H1 (cell line): ENCODE data around the gene CSNK1G2. TPM values are rescaled to one million over a fixed set of nuclear protein-coding genes. Genes with fewer than 3 reads are reported as not detected.
A peak's percentile ranks its signal among the peaks of the same experiment; 100 is the strongest.

ENCODE experiments used
- CTCF ChIA-PET: fragments of 300-600 bp; sonication (Branson Sonifier 250); formaldehyde crosslinking; loops from one replicate; lab custom pipeline; 2021; ENCODE audit not compliant: partially characterized antibody; lab: Charles Lee
- POLR2A ChIA-PET: fragments of 300-600 bp; sonication (Branson Sonifier 250); formaldehyde crosslinking; loops from one replicate; lab custom pipeline; 2021; ENCODE audit warnings: inconsistent platforms; ENCODE audit not compliant: partially characterized antibody; lab: Charles Lee
- DNase-seq, 2 experiments: peaks; one replicate each; pipeline versions ENCODE4 v3.0.0 to v3.0.0-alpha.2; 2010 to 2022; ENCODE audit warnings: low spot score in 2 of 2, low read depth in 1 of 2, mixed read lengths in 1 of 2
- FAIRE-seq: peaks from 2 replicates; lab custom pipeline; 2011; peaks lifted over from hg19 to GRCh38; lab: Jason Lieb, UNC
- H2AFZ ChIP-seq: 2 replicates; pipeline ENCODE4 v1.8.1; 2012; ENCODE audit warnings: low read length, inconsistent platforms
- H2AK5ac ChIP-seq: 2 replicates; pipeline ENCODE4 v1.6.1; 2013; ENCODE audit warnings: low read depth, low read length
- H2BK120ac ChIP-seq: replicated peaks from 2 replicates; pipeline ENCODE3; 2013; ENCODE audit warnings: low read depth, low read length, inconsistent platforms
- H2BK12ac ChIP-seq: 2 replicates; pipeline ENCODE4 v1.6.1; 2013; ENCODE audit warnings: low read depth, low read length
- H2BK15ac ChIP-seq: 2 replicates; pipeline ENCODE4 v1.6.1; 2013; ENCODE audit warnings: low read length
- H2BK20ac ChIP-seq: 2 replicates; pipeline ENCODE4 v1.6.1; 2013; ENCODE audit warnings: low read length
- H2BK5ac ChIP-seq: 2 replicates; pipeline ENCODE4 v1.6.1; 2013; ENCODE audit warnings: low read depth, low read length
- H3K14ac ChIP-seq: 2 replicates; pipeline ENCODE4 v1.6.1; 2013; ENCODE audit warnings: inconsistent platforms; ENCODE audit not compliant: insufficient read length
- H3K18ac ChIP-seq: 2 replicates; pipeline ENCODE4 v1.6.1; 2013; ENCODE audit warnings: low read length; ENCODE audit errors: extremely low read depth
- H3K23ac ChIP-seq: 2 replicates; pipeline ENCODE4 v1.6.1; 2013; ENCODE audit warnings: inconsistent platforms; ENCODE audit not compliant: insufficient read length
- H3K23me2 ChIP-seq: 2 replicates; pipeline ENCODE4 v1.6.1; 2013; ENCODE audit warnings: low read depth, low read length
- H3K27ac ChIP-seq: 2 replicates; pipeline ENCODE4 v1.6.1; 2011; ENCODE audit warnings: low read depth, low read length, inconsistent platforms
- H3K27me3 ChIP-seq, 4 experiments: replicated peaks in 1 of 4; 1 replicate in 1 of 4; 2 replicates in 3 of 4; pipeline versions ENCODE4 v1.6.1 to v1.8.1; 2011 to 2013; ENCODE audit warnings: low read length in 3 of 4, mild to moderate bottlenecking in 3 of 4, inconsistent platforms in 2 of 4, mixed read lengths in 2 of 4, moderate library complexity in 1 of 4; ENCODE audit not compliant: control insufficient read depth in 3 of 4, insufficient read depth in 3 of 4; ENCODE audit errors: extremely low read depth in 1 of 4
- H3K36me3 ChIP-seq, 4 experiments: 2 replicates each; pipeline versions ENCODE4 v1.6.1 to v1.8.1; 2011 to 2013; ENCODE audit warnings: mild to moderate bottlenecking in 4 of 4, low read length in 3 of 4, moderate library complexity in 2 of 4, control low read depth in 1 of 4, inconsistent platforms in 1 of 4; ENCODE audit not compliant: insufficient read depth in 4 of 4, control insufficient read depth in 2 of 4
- H3K4ac ChIP-seq: replicated peaks from 2 replicates; pipeline ENCODE3; 2013; ENCODE audit warnings: low read length, low read depth, mixed read lengths, inconsistent platforms; ENCODE audit not compliant: insufficient read length
- H3K4me1 ChIP-seq, 4 experiments: replicated peaks in 1 of 4; 1 replicate in 1 of 4; 2 replicates in 3 of 4; pipeline versions ENCODE4 v1.6.1 to v1.8.1; 2011 to 2013; ENCODE audit warnings: low read length in 3 of 4, inconsistent platforms in 2 of 4, mixed read lengths in 1 of 4; ENCODE audit not compliant: insufficient read depth in 4 of 4, control insufficient read depth in 3 of 4
- H3K4me2 ChIP-seq, 2 experiments: 2 replicates each; pipeline versions ENCODE4 v1.6.1 to v1.8.1; 2011 to 2013; ENCODE audit warnings: low read depth in 2 of 2, low read length in 2 of 2, control low read depth in 1 of 2, inconsistent platforms in 1 of 2, mild to moderate bottlenecking in 1 of 2; ENCODE audit not compliant: insufficient read depth in 1 of 2
- H3K4me3 ChIP-seq, 4 experiments: fragments of 200-600, 300-600 bp in 1 of 4; sonication (generic), shearing (Covaris generic), sonication (Bioruptor Twin) in 1 of 4; 2 replicates each; pipeline versions ENCODE4 v1.5.1 to v1.8.1; 2011 to 2016; ENCODE audit warnings: low read length in 4 of 4, low read depth in 3 of 4, control low read depth in 2 of 4, inconsistent platforms in 2 of 4, mild to moderate bottlenecking in 2 of 4, mixed read lengths in 1 of 4, moderate library complexity in 1 of 4; ENCODE audit not compliant: insufficient read depth in 2 of 4; ENCODE audit errors: extremely low read depth in 1 of 4
- H3K56ac ChIP-seq: replicated peaks from 2 replicates; pipeline ENCODE3; 2013; ENCODE audit warnings: low read depth, mild to moderate bottlenecking, mixed read lengths, low read length, inconsistent platforms; ENCODE audit not compliant: insufficient read length
- H3K79me1 ChIP-seq: 2 replicates; pipeline ENCODE4 v1.6.1; 2013; ENCODE audit warnings: low read depth, low read length, control low read depth
- H3K79me2 ChIP-seq, 2 experiments: 2 replicates each; pipeline versions ENCODE4 v1.6.1 to v1.8.1; 2012 to 2013; ENCODE audit warnings: low read length in 2 of 2, mild to moderate bottlenecking in 2 of 2, inconsistent platforms in 1 of 2; ENCODE audit not compliant: insufficient read depth in 2 of 2, control insufficient read depth in 1 of 2
- H3K9ac ChIP-seq, 4 experiments: replicated peaks in 1 of 4; 1 replicate in 1 of 4; 2 replicates in 3 of 4; pipeline versions ENCODE4 v1.6.1 to v1.8.1; 2011 to 2013; ENCODE audit warnings: low read depth in 3 of 4, low read length in 3 of 4, control low read depth in 2 of 4, mild to moderate bottlenecking in 2 of 4, moderate library complexity in 2 of 4, inconsistent platforms in 1 of 4; ENCODE audit errors: extremely low read depth in 1 of 4
- H3K9me3 ChIP-seq, 2 experiments: 2 replicates each; pipeline versions ENCODE4 v1.6.1 to v1.8.1; 2012 to 2013; ENCODE audit warnings: mild to moderate bottlenecking in 2 of 2, moderate library complexity in 2 of 2, control low read depth in 1 of 2, inconsistent platforms in 1 of 2, low read depth in 1 of 2, low read length in 1 of 2, mixed read lengths in 1 of 2; ENCODE audit not compliant: insufficient read depth in 2 of 2
- H4K20me1 ChIP-seq, 2 experiments: replicated peaks in 1 of 2; 2 replicates each; pipeline versions ENCODE3 to v1.8.1; 2011 to 2013; ENCODE audit warnings: inconsistent platforms in 2 of 2, low read length in 2 of 2, mild to moderate bottlenecking in 1 of 2; ENCODE audit not compliant: insufficient read depth in 2 of 2, control insufficient read depth in 1 of 2
- H4K5ac ChIP-seq: 2 replicates; pipeline ENCODE4 v1.6.1; 2013; ENCODE audit warnings: low read length, low read depth, mixed read lengths, inconsistent platforms; ENCODE audit not compliant: insufficient read length
- H4K8ac ChIP-seq: 2 replicates; pipeline ENCODE4 v1.8.0; 2013; ENCODE audit warnings: mild to moderate bottlenecking, moderate library complexity, low read length, inconsistent platforms; ENCODE audit not compliant: insufficient read depth; ENCODE audit errors: extremely low read depth
- H4K91ac ChIP-seq: replicated peaks from 2 replicates; pipeline ENCODE3; 2013; ENCODE audit warnings: low read length, mixed read lengths, inconsistent platforms; ENCODE audit not compliant: insufficient read length
- KDM4A ChIP-seq: IDR thresholded peaks from one replicate; pipeline ENCODE4 v1.7.1; 2012; ENCODE audit warnings: low read depth, mild to moderate bottlenecking, moderate library complexity, low read length, inconsistent platforms; ENCODE audit not compliant: severe bottlenecking
- PHF8 ChIP-seq: fragments of 200-600 bp; sonication (generic); conservative IDR thresholded peaks from 2 replicates; pipeline ENCODE4 v1.7.1; 2012; ENCODE audit warnings: low read depth, mild to moderate bottlenecking, inconsistent platforms, low read length, moderate library complexity
- WGBS, 2 experiments: shearing (Covaris generic) in 1 of 2; methylation state at CpG; one replicate each; pipeline versions ENCODE4 v1.1.6 to v1.1.7; 2013 to 2015; ENCODE audit warnings: low lambda C conversion rate in 2 of 2, mixed read lengths in 2 of 2, inconsistent platforms in 1 of 2, low coverage in 1 of 2, missing lambda C conversion rate in 1 of 2; ENCODE audit not compliant: insufficient replicate concordance in 2 of 2, insufficient coverage in 1 of 2, insufficient read length in 1 of 2; ENCODE audit errors: extremely low coverage in 1 of 2, missing lambda C conversion rate in 1 of 2; 5-methylcytosine and 5-hydroxymethylcytosine counted together
- polyA plus RNA-seq, 7 experiments: library from polyadenylated mRNA; depleted of rRNA in 3 of 7; stranded (reverse) in 5 of 7; unstranded in 2 of 7; fragments of >200 nt in 5 of 7; fragments of 200-250 nt in 2 of 7; gene quantifications; 1 replicate in 5 of 7; 2 replicates in 1 of 7; 4 replicates in 1 of 7; pipeline versions ENCODE4 v1.2.1 to v1.2.3, GENCODE V29; 2011 to 2013; ENCODE audit warnings: missing spikeins in 2 of 7, mixed read lengths in 2 of 7
- total RNA-seq: library from RNA; stranded (reverse); fragmentation: NEBNext Ultra II Directional; extraction: Animal tissue kit (Norgen Biotek cat#: 25700); gene quantifications from 2 replicates; pipeline ENCODE4 v1.2.1, GENCODE V29; 2021

Gene CSNK1G2
- total and polyA plus RNA-seq, 2 of the 8 experiments (the other 6 are each of a cell fraction or from before 2014, with no cell fraction given): 99.5 to 130 TPM

DNA sequence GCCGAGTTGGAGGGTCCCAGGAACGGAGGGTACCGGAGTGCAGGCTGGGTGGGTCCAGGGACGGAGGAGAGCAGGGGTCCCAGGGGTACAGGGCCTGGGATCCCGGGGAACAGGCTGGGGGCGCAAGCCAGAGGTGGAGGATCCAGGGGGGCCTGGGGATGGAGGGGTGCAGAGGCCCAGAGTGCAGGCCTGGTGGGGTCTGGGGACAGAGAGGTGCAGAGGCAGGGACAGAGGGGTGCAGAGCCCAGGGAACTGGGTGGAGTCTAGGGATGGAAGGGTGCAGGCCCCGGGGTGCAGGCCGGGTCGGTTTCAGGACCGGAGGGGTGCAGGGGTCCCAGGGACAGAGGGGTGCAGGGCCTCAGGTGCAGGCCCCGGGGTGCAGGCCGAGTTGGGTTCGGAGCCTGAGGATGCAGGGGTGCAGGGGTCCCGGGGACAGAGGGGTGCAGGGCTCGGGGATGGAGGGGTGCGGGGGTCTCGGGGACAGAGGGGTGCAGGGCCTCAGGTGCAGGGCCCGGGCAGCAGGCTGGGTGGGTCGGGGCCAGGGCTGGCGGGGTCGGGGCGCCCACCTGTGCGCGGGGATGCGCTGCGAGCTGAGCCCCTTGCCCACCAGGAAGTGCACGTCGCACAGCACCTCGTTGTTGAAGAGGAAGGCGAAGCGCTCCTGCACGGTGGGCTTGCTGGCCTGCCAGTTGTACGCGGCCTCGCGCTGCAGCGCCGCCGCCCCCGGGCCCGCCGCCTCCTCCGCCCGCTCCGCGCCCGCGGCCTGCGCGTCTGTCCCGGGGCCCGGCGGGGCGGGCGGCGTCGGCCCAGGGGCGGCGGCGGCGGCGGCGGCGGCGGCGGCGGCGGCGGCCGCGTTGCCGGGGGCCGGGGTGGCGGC, 74.0 kb downstream of the CSNK1G2 start:
- DNase-seq (no peak), FAIRE-seq (no peak)
- H2BK5ac ChIP-seq: peak overlapping the region; percentile 71; the same call in 1 of the 2 replicates
- H3K4ac ChIP-seq: no peak overlapping the region
- peak overlapping the region; percentile 49 to 85 (median 78); a peak in 6 of 7 replicates for H3K9ac ChIP-seq
- H3K23me2 ChIP-seq: peaks cover 7% of the 10 kb centered on the region; the same call in 1 of the 2 replicates
- TF ChIP-seq PHF8 (no peak), KDM4A (peak; percentile 34)
- no peak overlapping the region for H2AFZ ChIP-seq
- peak overlapping the region; percentile 49 to 79 (median 62) for H3K4me3 ChIP-seq
- peak overlapping the region; percentile 80 to 85 for H3K4me2 ChIP-seq
- no peaks in the 10 kb centered on the region for H3K27me3 ChIP-seq
- H3K14ac ChIP-seq: no peak overlapping the region
- peaks cover 4% of the 10 kb centered on the region; the same call in 1 of the 2 replicates for H3K79me1 ChIP-seq
- H2AK5ac ChIP-seq: no peak overlapping the region
- CTCF ChIA-PET: no interaction called here
- peaks cover 0 to 15% (median 4%) of the 10 kb centered on the region in 4 experiments; a peak in 5 of 7 replicates for H3K4me1 ChIP-seq
- H2BK15ac ChIP-seq: no peak overlapping the region
- 80% methylated on average over 1 of the region's 74 CpGs; no CpG with 5 or more reads in 1 of the 2 experiments for WGBS, 2 experiments
- H3K56ac ChIP-seq: no peak overlapping the region
- H4K20me1 ChIP-seq: peaks cover 10 to 16% of the 10 kb centered on the region in 2 experiments
- H3K79me2 ChIP-seq: no peaks in the 10 kb centered on the region; a peak in 1 of 4 replicates
- H2BK12ac ChIP-seq: no peak overlapping the region
- POLR2A ChIA-PET: interaction anchor here (1.8 kb wide), 1 partner anchor 46 kb away, joined by 5 read pairs; no protein-coding TSS in a partner anchor
- peak overlapping the region; percentile 79; the same call in 1 of the 2 replicates for H4K8ac ChIP-seq
- no peak overlapping the region for H3K27ac ChIP-seq
- H2BK120ac ChIP-seq: no peak overlapping the region
- no peaks in the 10 kb centered on the region; a peak in 1 of 4 replicates for H3K9me3 ChIP-seq
- no peak overlapping the region; the same call in 1 of the 2 replicates for H3K18ac ChIP-seq
- no peak overlapping the region for H3K23ac ChIP-seq
- no peak overlapping the region for H4K5ac ChIP-seq
- no peak overlapping the region for H2BK20ac ChIP-seq
- H3K36me3 ChIP-seq: no peaks in the 10 kb centered on the region; a peak in 1 of 8 replicates
- peak overlapping the region; percentile 85 for H4K91ac ChIP-seq
